Suppressor macrophage (primary cell): ENCODE results near the gene CUX1.
"Not testable (repeated sequence)": the region's sequence is repeated elsewhere in the genome, so short reads cannot be mapped to it uniquely, and the experiment has no call there.

ENCODE experiments used
- DNase-seq, 4 experiments: peaks; one replicate each; pipeline ENCODE4 v3.0.0-alpha.2; 2020 to 2022

Gene CUX1

DNA sequence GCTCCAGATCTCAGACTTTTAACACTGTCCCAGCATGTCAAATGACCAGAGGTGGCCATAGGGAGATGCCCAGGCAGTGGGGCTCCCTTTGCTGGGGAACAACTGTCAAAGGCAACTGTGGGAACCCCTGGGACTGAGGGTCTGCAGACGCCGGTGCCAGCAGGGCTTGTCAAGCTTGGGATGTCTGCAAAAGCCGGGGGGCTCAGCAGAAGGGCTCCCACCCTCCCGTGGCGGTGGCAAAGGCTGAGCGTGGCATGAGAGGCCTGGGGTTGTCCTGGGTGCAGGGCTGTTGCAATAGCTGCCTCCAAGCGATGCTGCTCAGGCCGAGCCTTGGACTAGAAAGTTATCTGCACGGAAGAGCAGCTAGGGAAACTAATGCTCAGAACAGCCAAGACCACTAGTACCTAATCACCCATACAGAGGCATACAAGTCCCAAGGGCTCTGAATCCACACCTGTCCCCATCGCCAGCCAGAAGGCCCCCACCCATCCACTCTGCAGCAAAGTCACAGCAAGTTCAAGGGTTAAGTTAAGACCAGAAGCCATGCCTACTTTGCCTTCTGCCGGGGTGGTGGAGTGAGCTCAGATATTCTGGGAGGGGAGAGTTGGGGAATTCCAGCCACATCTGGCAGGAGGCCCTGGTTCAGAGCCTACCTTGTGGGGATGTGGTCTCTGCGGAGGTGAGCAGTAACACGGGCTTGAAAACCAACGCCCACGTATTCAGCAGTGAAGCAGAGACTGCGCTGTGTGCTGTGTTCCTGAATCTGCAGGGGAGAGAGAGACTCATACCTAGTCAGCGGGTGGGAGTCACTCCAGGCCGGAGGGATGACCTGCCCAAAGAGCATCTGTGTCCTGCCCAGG lies 473.9 kb downstream of the CUX1 start:
- DNase-seq: no peak

DNA sequence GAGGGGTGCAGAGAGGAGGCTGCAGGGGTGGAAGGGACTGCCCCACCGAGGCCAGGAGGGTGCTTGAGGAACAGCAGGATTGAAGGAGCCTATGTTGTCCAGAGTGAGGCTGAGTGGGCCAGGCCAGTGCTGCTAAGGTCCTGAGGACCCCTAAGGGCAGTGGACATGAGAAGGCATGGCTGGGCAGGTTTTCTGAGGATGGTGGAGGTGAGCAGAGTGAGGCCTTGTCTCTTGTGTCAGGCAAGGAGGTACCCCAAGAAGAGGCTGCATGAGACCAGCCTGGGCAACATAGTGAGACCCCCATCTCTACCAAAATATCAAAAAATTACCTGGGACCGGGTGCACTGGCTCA lies 474.5 kb downstream of the CUX1 start:
- DNase-seq: no peak

DNA sequence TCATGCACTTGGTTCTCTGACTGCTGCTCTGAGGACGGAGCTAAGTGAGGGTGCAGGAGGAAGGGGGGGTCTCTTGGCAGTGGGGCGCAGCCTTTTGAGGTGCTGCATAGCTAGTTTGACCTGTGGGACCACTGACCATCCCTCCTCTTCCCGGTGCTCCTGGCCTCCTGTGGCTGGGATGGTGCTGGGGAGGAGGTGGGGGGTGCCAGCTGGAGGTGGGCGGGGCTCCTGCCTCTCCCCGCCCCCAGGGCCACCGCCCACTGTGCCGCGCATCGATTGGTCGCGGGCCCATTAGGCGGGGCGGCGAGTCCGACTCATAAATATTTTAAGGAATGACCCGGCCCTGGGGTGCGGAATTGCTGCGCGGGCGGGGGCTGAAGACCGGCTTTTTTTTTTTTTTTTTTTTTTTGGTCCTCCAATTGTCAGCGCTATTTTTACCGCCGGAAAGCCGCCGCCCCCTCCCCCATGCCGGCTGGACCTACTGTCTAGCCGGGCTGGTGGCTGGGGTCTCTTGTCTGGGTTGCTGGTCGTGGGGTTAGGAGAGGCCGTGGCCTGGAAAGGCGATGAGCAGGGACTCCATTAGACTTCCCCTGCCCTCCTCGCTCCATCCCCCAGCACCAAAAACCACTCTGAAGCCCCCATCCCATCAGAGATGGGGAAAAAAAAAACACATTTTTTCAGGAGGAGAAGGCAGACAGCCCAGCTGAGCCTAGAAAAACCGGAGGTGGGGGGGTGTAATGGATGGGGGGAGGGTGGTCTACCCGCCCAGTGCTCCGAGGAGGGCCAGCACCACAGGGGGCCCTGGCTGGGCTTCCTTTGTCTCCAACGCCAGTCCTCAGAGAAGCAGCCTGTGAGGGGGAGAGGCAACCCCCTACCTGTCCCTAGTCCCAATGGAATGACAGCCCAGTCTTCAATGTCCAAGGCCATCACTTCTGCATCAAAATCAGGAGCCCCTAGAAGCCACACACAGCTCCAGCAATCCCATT lies 475.7 kb downstream of the CUX1 start:
- DNase-seq: peak in 1 of 4 experiments; percentile 17

DNA sequence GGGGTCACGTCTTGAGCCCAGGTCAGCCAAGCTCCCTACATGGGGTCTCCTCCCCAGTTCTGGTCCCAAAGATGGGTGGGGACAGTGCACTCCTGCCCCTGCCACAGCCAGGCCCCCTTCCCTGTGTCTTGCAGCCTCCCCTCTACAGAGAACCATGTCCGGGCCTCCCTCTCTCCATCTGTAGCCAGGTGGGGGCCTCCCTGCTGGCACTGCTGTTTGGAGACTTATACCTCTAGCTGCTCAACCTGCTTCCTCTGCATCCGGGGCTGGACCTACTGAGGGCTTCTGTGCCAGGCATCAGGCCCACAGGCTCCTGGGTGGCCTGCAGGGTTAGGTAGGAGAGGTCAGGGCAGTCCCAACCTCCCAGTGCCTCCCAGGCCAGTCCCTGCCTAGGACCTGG lies 477.2 kb downstream of the CUX1 start:
- no peak for DNase-seq

DNA sequence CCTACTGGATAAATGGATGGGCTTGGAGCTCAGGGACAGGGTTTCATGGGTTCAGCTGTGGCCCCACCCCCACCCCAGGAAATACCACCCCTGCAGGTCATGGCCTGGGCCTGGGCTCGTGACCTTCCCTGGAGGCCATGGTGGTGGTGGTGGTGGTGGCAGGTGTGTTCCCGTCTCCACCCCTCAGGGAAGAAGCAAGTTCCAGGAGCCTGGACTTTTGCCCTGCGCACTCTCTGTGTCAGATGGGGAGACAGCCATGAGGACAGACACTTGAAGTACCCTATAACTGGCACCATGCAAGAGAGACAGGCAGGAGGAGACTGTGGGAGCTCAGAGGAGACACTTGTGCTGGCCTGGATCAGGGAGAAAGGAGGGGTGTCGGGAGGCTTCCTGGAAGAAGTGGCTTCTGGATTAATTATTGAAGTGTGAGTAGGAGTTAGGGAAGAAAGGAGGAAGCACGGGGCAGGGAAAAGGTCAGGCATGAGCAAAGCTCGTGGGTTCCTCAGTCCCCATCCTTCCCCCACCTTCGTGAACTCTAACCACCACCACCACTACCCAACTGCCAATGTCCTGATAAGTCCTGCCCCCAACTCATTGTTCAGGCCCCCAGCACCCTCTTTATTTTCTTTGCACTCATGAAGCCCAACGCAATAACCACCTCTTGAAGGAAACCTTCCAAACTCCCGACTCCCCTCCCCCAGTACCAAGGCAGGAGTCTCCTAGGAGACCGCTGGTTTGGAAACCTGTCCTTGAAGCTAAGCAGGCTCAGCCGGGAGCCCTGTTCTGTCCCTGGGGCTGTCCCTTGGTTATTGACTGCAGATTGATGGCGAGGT lies 478.1 kb downstream of the CUX1 start:
- peak in 3 of 4 experiments; percentile 48 to 55 (median 52) for DNase-seq

DNA sequence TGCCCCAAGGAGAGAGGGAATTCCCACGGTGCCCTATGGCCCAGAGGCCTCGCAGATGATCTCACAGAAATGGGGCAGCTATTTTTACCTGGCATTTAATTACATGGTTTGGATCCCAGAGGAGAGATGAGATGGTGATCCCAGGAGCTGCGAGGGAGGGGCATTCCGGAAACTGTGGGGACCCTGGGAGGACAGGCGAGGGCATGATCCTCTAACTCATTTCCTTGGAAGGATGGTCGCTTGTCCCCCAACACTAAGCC lies 478.7 kb downstream of the CUX1 start:
- DNase-seq: no peak

DNA sequence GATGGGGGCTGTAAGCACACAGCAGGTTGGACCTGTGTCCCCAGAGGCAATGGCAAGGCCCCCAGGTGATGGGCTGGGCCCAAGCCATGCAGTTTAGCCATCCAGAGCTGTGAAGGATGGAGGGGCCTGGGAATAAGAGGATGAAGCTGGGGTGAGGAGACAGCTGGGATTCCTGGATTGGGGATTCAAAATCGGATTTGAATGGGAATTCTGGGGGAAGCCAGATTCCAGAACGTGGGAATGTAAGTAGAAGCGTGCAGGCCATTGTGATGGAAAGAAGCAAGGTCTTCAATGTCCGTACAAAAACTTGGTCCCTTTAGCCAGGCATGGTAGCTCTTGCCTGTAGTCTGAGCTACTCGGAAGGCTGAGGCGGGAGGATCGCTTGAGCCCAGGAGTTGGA lies 479.1 kb downstream of the CUX1 start:
- DNase-seq: no peak

DNA sequence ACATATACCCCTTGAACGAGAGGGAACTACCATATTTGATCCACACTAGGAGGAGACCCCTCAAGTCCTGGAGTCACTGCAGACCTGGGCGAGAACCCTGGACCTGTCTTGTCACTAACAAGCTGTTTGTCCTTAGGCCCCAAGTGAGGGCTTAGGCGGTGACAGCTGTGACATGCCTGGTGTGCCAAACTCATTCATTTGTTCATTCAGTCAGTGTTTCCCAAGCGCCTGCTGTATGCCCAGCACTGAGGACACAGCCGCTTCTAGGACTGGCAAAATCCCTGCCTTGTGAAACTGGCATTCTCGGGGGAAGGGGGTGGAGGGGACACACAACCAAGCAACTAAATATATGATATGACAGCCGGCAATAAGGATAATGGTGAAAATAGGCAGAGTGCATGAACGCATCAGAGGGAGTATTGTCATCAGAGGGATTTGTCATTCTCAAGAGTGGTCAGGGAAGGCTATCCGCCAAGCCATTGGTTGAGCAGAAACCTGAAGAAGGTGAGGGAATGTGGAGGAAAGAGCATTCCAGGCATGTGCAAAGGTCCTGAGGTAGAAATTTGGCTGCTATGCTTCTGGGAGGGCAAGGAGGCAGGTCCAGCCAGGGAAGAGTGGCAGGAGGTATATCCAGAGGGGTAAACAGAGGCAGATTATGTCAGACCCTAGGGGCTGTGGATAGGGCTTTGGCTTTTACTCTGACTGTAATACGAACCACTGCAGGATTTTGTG lies 480.2 kb downstream of the CUX1 start:
- no peak for DNase-seq

DNA sequence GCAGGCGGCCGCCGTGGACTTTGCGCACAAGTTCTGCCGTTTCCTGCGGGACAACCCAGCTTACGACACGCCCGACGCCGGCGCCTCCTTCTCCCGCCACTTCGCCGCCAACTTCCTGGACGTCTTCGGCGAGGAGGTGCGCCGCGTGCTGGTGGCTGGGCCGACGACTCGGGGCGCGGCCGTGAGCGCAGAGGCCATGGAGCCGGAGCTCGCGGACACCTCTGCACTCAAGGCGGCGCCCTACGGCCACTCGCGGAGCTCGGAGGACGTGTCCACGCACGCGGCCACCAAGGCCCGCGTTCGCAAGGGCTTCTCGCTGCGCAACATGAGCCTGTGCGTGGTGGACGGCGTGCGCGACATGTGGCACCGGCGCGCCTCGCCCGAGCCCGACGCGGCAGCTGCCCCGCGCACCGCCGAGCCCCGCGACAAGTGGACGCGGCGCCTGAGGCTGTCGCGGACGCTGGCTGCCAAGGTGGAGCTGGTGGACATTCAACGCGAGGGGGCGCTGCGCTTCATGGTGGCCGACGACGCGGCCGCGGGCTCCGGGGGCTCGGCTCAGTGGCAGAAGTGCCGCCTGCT lies 483.3 kb downstream of the CUX1 start:
- DNase-seq: no peak

DNA sequence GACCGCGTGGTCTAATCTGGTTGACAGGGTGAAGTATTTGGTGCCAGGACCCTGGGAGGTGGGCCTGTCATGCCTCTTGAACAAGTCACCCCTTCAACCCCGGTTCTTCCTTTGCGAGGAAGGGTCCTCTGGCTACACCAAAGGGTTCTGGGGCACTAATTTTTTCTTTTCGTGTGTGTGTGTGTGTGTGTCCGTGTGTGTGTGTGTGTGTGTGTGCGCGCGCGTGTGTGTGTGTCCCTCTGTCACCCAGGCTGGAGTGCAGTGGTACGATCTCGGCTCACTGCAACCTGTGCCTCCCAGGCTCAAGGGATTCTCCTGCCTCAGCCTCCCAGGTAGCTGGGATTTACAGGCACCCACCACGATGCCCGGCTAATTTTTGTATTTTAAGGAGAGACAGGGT lies 483.9 kb downstream of the CUX1 start:
- not testable (repeated sequence) for DNase-seq

DNA sequence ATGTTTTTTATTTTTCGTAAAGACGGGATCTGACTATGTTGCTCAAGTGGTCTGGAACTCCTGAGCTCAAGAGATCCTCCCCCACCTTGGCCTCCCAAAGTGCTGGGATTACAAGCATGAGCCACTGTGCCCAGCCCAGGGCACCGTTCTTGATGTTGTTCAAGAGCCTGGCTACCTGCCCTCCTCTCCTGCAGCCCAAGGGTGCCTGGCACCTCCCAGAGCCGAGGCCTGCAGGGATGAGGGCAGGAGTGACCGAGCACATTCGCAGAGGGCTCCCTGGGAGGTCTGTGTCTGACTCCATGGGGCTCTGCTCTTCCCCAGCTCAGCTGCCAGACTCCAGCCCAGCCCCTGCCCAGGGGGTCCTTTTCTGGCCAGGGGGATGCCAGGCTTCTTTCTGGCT lies 484.6 kb downstream of the CUX1 start:
- no peak for DNase-seq

DNA sequence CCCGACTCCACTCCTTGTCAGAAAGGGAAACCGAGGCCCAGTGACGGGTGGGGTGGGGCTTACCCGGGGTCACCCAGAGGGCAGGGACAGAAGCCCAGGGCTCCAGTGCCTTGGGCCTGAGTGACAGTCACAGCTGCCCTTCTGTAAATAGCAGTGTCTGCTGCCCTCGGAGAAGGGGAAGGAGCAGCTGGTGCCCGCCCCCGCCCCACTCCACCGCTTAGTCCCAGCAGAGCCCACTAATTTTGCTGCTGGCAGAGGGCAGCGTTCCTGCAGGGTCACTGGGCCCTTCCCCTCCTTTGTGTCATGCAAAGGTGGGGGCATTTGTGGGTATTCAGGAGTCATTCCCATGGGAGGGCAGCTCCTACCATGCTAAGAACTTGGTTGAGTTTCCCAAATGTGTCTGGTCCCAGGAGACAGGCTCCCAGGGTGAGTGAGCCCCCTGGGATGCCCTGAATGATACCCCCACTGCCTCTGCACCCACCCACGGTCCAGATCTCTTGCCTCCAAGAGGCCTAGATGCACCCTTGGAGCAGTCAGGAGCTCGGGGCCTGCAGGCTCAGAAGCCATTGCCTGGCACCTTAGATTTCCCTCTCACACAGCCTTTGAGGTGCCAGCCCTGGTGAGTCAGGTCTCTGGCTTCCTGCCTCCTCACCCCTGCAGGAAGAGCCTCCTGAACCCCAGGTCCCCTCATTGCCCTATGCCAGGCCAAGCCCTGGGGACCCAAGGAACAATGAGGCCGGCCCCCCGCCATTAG lies 486.4 kb downstream of the CUX1 start:
- DNase-seq: peak; percentile 30 to 70 (median 60)

DNA sequence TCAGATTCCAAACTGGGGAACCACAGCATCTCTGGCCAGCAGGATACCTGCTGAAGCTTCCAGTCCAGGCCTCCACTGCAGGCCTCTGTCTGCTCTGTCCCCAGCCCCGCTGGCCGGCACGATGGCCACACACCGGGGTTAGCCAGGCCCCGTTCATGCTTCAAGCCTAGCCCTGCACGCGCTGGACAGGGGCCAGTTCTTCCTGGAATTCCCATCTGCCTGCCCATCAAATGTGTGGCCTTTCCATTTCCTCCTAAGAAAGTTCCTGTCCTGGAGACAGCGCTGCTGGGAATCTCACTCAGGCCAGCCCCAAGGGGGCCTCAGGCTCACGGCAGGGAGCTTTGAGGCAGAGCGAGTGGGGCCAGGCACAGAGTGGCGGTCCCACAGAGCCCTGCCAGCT lies 487.2 kb downstream of the CUX1 start:
- no peak for DNase-seq

DNA sequence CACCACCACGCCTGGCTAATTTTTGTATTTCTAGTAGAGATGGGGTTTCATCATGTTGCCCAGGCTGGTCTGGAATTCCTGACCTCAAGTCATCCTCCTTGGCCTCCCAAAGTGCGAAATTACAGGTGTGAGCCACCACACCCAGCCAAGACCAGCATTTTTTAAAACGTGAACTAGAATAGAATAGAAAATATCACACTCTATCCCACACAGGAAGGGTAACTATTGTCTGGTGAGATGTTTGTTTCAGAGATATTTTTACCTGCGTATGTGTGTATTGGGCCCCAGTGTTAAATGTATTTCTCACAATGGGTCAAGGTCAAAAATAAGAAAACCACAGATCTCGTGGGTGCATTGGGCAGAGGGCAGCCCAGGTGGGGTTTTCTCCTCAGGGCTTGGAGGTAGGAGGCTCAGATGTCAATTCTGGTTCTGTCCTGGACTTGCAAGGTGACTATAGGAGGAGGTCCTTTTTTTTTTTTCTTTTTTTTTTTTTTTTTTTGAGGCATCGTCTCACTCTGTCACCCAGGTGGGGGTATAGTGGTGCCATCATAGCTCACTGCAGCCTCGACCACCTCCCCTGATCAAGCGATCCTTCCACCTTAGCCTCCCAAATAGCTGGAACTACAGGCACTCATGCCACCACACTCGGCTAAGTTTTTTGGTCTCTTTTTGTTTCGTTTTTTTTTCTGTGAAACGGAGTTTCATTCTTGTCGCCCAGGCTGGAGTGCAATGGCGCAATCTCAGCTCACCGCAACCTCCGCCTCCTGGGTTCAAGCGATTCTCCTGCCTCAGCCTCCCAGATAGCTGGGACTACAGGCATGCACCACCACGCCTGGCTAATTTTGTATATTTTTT lies 488.2 kb downstream of the CUX1 start:
- DNase-seq: no peak

DNA sequence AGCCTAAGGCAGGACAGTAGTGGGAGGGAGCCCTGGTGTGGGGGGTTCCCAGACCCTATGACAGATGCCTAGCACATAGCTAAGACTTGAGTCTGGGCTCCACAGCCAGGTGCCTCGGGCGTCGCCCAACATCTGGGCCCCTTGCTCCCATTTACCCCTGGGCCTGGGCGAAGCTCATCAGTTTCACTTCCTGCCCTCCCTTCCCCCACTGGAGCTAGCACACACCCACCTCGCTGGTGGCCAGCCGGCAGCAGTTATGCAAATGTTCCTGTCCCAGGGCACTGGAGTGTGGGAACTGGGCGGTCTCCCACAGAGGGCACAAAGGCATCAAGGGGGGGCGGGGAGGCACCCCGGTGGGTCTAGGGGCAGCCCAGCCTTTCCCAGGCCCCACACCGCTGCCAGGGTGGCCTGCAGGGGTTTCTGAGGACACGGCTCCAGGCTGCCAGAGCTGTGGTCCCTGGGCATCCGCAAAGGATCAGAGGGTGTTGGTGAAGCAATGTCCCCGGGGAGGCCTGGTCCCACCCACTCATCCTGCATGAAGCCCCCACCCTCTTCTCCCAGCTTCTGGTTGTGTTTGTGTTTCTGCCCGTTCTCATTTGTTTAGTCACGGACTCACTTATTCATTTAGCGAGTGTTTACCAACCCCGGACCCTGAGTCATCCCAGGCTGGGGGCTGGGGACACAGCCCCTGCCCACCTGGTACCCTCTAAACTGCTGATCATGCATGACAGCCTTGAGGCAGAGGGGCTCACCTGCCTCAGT lies 489.7 kb downstream of the CUX1 start:
- DNase-seq: peak; percentile 77 to 91 (median 90)

DNA sequence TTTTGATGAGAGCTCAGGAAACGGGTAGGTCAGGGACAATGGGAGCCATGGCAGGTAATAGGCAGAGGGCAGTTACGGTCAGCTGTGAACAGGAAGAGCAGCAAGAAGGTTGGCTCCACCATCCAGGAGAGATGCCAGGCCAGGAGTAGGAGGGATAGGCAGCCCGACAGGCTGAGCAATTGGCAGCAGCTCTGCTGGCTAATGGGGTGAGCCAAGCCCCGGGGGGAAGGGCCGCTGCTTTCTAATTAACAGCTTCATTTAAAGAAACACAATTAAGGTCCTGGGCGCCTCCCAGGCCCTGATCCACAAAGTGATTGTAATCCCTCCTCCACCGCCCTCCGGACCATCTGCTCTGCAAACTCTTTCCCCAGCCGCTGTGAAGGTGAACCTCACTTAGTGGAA lies 493.0 kb downstream of the CUX1 start:
- no peak for DNase-seq

DNA sequence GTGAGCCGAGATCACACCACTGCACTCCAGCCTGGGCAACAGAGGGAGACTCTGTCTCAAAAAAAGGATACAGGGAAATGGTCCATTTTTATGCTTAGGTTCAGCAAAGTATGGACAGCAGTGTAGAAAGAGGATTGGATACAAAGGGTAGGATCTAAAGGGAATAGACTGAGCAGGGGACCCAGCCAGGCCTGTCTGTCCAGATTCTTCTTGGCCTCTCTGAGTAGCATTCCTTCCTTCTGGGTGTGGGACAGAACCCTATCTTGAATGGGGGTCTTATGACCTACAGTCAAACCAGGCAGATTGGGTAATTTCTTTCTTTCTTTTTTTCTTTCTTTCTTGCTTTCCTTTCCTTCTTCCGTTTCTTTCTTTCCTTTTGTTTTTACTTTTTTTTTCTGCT lies 494.9 kb downstream of the CUX1 start:
- DNase-seq: no peak

DNA sequence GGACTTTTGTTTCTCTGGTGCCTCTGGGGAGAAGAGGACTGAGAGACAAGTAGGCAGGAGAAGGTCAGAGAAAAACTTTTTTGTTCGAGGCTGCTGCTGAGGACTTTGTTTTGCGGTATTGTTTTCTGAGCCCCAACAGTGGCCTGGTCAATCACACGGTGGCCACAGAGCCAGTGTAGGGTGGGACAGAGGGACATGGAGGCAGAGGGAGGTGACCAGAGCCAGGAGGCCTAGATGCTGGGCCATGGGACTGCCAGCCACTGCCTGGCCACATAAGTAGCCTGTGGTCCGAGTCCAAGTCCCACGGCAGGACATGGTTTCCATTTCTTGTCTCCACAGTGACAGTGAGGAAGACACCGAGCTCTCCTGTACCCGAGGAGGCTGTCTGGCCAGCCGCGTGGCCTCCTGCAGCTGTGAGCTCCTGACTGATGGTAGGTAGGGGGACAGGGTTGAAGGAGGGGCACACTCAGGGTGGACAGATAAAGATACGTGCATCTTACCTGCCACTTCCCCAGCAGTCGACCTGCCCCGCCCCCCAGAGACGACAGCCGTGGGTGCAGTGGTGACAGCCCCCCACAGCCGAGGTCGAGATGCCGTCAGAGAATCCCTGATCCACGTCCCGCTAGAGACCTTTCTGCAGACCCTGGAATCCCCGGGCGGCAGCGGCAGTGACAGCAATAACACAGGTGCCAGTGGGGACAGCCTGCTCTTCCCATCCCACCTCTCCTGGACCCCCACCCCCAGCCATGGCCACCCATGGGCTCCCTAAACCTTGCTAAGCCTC lies 496.8 kb downstream of the CUX1 start:
- DNase-seq: no peak
